ENCODE results near the gene RAMP2. TPM values are rescaled to one million over a fixed set of nuclear protein-coding genes. Genes with fewer than 3 reads are reported as not detected.

RAMP2 gene
- total and polyA plus RNA-seq, 2 of the 13 experiments (the other 11 are each of a cell fraction or from before 2014, with no cell fraction given) = 1.4 to 5.2 TPM

GRCh38 chr17:42751628-42752027 is 9.4 kb upstream of the RAMP2 start (continued):
- TF ChIP-seq AHDC1 (CRISPR knock-in tag; IDR thresholded peaks at IDR 0.05; ENCODE audit: borderline replicate concordance) (no peak), ZNF407 (CRISPR knock-in tag; IDR thresholded peaks at IDR 0.05; ENCODE audit: not compliant biosample characterization) (no peak), CC2D1A (CRISPR knock-in tag; IDR thresholded peaks at IDR 0.05) (no peak), IRF9 (CRISPR knock-in tag; IDR thresholded peaks at IDR 0.05; ENCODE audit: borderline replicate concordance) (no peak), IKZF4 (CRISPR knock-in tag; IDR thresholded peaks at IDR 0.05; ENCODE audit: borderline replicate concordance, low read depth, not compliant biosample characterization) (no peak), HMGA1 (CRISPR knock-in tag; conservative IDR thresholded peaks at IDR 0.05) (no peak), ZNF691 (CRISPR knock-in tag; IDR thresholded peaks at IDR 0.05; ENCODE audit: borderline replicate concordance, low read depth) (no peak)
